C4-2B (cell line): ENCODE data around the gene HSPB3.

ENCODE experiments used
- H3K27ac ChIP-seq: fragments of 450-650 bp; 2 replicates; pipeline ENCODE4 v1.5.1; 2017
- ZFX ChIP-seq: fragments of 450-650 bp; IDR thresholded peaks from 2 replicates; pipeline ENCODE4 v1.6.1; 2017
- TF ChIP-seq, protein P1 (sequence below): fragments of 450-650 bp; conservative IDR thresholded peaks from 2 replicates; pipeline ENCODE4 v1.5.1; 2017; ENCODE audit warnings: mild to moderate bottlenecking

HSPB3 gene

DNA sequence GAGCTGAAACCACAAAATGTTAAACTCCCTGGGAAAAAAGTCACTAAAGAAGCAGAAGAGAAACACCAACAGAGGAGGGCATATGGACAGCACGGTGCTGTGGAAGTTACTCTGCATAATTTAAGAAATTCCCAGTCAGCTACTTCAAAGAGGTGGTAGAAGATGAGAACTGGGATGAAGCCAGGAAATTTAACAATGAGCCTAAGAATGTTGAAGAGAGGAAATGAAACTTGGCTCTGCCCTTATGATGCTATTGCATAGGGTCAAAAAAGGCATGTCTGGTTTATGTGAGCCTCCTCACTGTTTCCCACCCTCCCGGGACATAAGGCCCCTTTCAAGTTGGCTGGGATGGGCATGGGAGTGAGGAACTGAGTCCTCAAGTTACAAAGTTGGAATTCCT, 36.7 kb downstream of the HSPB3 start:
- no peak overlapping the region for H3K27ac ChIP-seq
- TF ChIP-seq, protein P1, sequence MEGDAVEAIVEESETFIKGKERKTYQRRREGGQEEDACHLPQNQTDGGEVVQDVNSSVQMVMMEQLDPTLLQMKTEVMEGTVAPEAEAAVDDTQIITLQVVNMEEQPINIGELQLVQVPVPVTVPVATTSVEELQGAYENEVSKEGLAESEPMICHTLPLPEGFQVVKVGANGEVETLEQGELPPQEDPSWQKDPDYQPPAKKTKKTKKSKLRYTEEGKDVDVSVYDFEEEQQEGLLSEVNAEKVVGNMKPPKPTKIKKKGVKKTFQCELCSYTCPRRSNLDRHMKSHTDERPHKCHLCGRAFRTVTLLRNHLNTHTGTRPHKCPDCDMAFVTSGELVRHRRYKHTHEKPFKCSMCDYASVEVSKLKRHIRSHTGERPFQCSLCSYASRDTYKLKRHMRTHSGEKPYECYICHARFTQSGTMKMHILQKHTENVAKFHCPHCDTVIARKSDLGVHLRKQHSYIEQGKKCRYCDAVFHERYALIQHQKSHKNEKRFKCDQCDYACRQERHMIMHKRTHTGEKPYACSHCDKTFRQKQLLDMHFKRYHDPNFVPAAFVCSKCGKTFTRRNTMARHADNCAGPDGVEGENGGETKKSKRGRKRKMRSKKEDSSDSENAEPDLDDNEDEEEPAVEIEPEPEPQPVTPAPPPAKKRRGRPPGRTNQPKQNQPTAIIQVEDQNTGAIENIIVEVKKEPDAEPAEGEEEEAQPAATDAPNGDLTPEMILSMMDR, result no peak
- no peak for TF ChIP-seq ZFX

DNA sequence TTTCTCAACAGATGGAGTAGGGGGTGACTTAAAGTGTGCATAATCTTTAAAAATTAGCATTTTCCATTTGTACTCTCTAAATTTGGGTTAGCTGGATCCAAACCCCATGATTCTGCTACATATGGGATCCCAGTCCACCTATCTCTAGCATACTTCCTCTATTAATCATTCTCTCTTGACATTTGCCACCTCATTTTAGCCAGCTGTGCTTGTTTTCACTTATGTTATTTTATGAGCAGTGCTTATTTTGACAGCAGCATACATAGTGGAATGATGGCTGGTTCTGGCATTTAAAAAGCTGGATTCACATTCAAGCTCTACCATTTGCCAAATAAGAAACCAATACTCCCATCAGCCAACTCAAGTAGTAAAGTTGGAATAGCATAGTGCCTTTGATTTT, 39.5 kb downstream of the HSPB3 start:
- no peak overlapping the region for H3K27ac ChIP-seq
- TF ChIP-seq, protein P1, result no peak
- TF ChIP-seq ZFX, result no peak
